DND-41 (cell line): Measurements from ENCODE around the gene JARID2.

ENCODE experiments used
- CTCF ChIP-seq: IDR thresholded peaks from 2 replicates; pipeline ENCODE4 v1.5.1; 2012; ENCODE audit warnings: borderline replicate concordance, low read length, moderate library complexity, mild to moderate bottlenecking; ENCODE audit not compliant: poor library complexity, severe bottlenecking; ENCODE audit errors: extremely low read depth
- EZH2 ChIP-seq: IDR thresholded peaks from 3 replicates; pipeline ENCODE4 v1.6.1; 2012; ENCODE audit warnings: borderline replicate concordance, low read depth, mild to moderate bottlenecking, moderate library complexity, low read length, inconsistent platforms; ENCODE audit not compliant: severe bottlenecking

- TF ChIP-seq CTCF (no peak), EZH2 (no peak)
These were observed 102.7 kb downstream of the JARID2 start for GRCh38 chr6:15348528-15348927.
